Activated CD8-positive, alpha-beta memory T cell treated with anti-CD3 and anti-CD28 coated beads for 24 hours (primary cell): Measurements from ENCODE around the gene INTS1.

Source experiments
- DNase-seq: peaks from one replicate; pipeline ENCODE4 v3.0.0-alpha.2; 2020

Gene INTS1

GRCh38 chr7:1541431-1542162 lies 37.4 kb upstream of the INTS1 start:
- DNase-seq = no peak

GRCh38 chr7:1540776-1541271 lies 36.6 kb upstream of the INTS1 start:
- no peak for DNase-seq

GRCh38 chr7:1539882-1540775 lies 35.9 kb upstream of the INTS1 start:
- no peak for DNase-seq

- DNase-seq = no peak
These were observed 35.1 kb upstream of the INTS1 start for GRCh38 chr7:1539181-1539881.

- no peak for DNase-seq
These were observed 34.5 kb upstream of the INTS1 start for GRCh38 chr7:1538544-1539180.

- peak; percentile 58 for DNase-seq
These were observed 33.6 kb upstream of the INTS1 start for GRCh38 chr7:1537535-1538412.

GRCh38 chr7:1536743-1537534 lies 32.8 kb upstream of the INTS1 start:
- no peak for DNase-seq

GRCh38 chr7:1536455-1536742 lies 32.2 kb upstream of the INTS1 start:
- DNase-seq = no peak

- DNase-seq = no peak
These were observed 31.7 kb upstream of the INTS1 start for GRCh38 chr7:1535701-1536454.

GRCh38 chr7:1535100-1535458 lies 30.9 kb upstream of the INTS1 start:
- DNase-seq = no peak

GRCh38 chr7:1534330-1535099 lies 30.3 kb upstream of the INTS1 start:
- peak; percentile 53 for DNase-seq

GRCh38 chr7:1533547-1534329 lies 29.5 kb upstream of the INTS1 start:
- DNase-seq = peak; percentile 64

- DNase-seq = peak; percentile 73
These were observed 29.0 kb upstream of the INTS1 start for GRCh38 chr7:1533255-1533546.

- peak; percentile 79 for DNase-seq
These were observed 28.5 kb upstream of the INTS1 start for GRCh38 chr7:1532456-1533254.

GRCh38 chr7:1531979-1532455 lies 27.8 kb upstream of the INTS1 start:
- peak; percentile 62 for DNase-seq

GRCh38 chr7:1531263-1531978 lies 27.2 kb upstream of the INTS1 start:
- DNase-seq = peak; percentile 73

- DNase-seq = no peak
These were observed 26.7 kb upstream of the INTS1 start for GRCh38 chr7:1530946-1531262.
